SJCRH30 (cell line): ENCODE data around the gene KRT86. TPM values are rescaled to one million over a fixed set of nuclear protein-coding genes. Genes with fewer than 3 reads are reported as not detected.
"Not testable (repeated sequence)": the region's sequence is repeated elsewhere in the genome, so short reads cannot be mapped to it uniquely, and the experiment has no call there.

Experiments used
- DNase-seq, 2 experiments: peaks; one replicate each; pipeline ENCODE4 v3.0.0-alpha.2; 2015 to 2020
- H3K27ac ChIP-seq: fragments of 250-450 bp; sonication (Bioruptor Pico); 2 replicates; pipeline ENCODE4 v1.5.1; 2020; ENCODE audit warnings: mild to moderate bottlenecking, moderate library complexity
- H3K27me3 ChIP-seq: fragments of 250-450 bp; sonication (Bioruptor Pico); 2 replicates; pipeline ENCODE4 v1.5.1; 2020; ENCODE audit warnings: mild to moderate bottlenecking, moderate library complexity
- H3K36me3 ChIP-seq: fragments of 250-450 bp; sonication (Bioruptor Pico); 2 replicates; pipeline ENCODE4 v1.5.1; 2020; ENCODE audit warnings: mild to moderate bottlenecking, moderate library complexity
- H3K4me1 ChIP-seq: fragments of 250-450 bp; sonication (Bioruptor Pico); 2 replicates; pipeline ENCODE4 v1.5.1; 2020; ENCODE audit warnings: mild to moderate bottlenecking, moderate library complexity
- H3K4me3 ChIP-seq: fragments of 250-450 bp; sonication (Bioruptor Pico); 2 replicates; pipeline ENCODE4 v1.5.1; 2020; ENCODE audit warnings: mild to moderate bottlenecking, moderate library complexity
- H3K9me3 ChIP-seq: fragments of 250-450 bp; sonication (Bioruptor Pico); replicated peaks from 2 replicates; pipeline ENCODE4 v1.5.1; 2020; ENCODE audit warnings: mild to moderate bottlenecking, moderate library complexity
- total RNA-seq: library from RNA; depleted of rRNA; stranded (reverse); fragments of >200 nt; shearing (Covaris generic); gene quantifications from 2 replicates; pipeline ENCODE4 v1.2.3, GENCODE V29; 2014

Gene KRT86
- total RNA-seq, 1 experiment from 2014 or later, result 0.30 TPM

- no peaks in the 10 kb centered on the region for H3K27me3 ChIP-seq
- H3K27ac ChIP-seq, result no peak overlapping the region
- no peaks in the 10 kb centered on the region for H3K9me3 ChIP-seq
- H3K4me3 ChIP-seq, result no peak overlapping the region
- DNase-seq, result no peak
- H3K36me3 ChIP-seq, result no peaks in the 10 kb centered on the region
- no peaks in the 10 kb centered on the region for H3K4me1 ChIP-seq
Measured at GRCh38 chr12:52253391-52254179, 20.9 kb upstream of the KRT86 start.

GRCh38 chr12:52254180-52254964, 20.1 kb upstream of the KRT86 start:
- Histone ChIP-seq H3K27me3 (no peaks in the 10 kb centered on the region), H3K4me1 (no peaks in the 10 kb centered on the region), H3K9me3 (no peaks in the 10 kb centered on the region), H3K36me3 (no peaks in the 10 kb centered on the region), H3K27ac (no peak overlapping the region), H3K4me3 (no peak overlapping the region)
- DNase-seq, result no peak

DNA sequence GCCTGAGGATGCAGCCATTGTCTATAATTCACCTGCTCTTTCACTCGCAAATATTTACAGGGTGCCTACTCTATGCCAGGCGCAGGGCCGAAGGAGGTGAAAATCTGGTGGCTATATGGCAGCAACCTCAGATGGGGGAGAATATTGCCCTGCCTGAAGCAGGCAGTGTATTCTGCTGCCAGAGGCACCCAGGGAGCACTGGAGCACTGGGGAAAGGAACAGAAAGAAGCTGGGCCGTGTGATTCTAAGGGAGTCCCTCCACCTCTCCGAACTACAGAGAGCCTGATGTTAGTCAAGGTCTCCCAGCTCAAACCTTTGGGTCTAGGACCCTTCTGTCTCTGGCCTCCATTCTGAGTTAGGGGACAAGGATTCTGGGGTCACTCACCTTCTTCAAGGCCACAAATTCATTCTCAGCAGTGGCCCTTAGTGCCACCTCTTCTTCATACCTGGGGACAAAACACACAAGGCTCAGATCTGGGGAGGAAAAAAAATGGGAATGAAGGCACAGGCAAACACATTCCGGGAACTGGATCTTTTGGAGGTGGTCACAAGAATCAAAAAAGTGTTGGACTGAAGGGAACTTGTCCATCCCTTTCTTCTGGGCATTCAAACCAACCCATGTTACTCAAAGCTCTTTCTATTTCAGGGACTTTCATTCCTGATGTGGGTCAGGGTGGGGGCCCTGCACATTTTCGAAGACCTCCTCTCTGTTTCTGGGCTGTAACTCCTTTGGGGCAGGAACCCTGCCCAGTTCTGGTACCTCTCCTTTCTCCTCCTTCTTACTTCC, 19.3 kb upstream of the KRT86 start:
- Histone ChIP-seq H3K4me3 (no peak overlapping the region), H3K4me1 (peaks cover 3% of the 10 kb centered on the region), H3K27me3 (no peaks in the 10 kb centered on the region), H3K9me3 (no peaks in the 10 kb centered on the region; the same call in 1 of the 2 replicates), H3K36me3 (no peaks in the 10 kb centered on the region), H3K27ac (no peak overlapping the region)
- DNase-seq, result no peak

- Histone ChIP-seq H3K27me3 (no peaks in the 10 kb centered on the region), H3K36me3 (no peaks in the 10 kb centered on the region), H3K27ac (no peak overlapping the region), H3K9me3 (no peaks in the 10 kb centered on the region; the same call in 1 of the 2 replicates), H3K4me1 (peaks cover 12% of the 10 kb centered on the region), H3K4me3 (no peak overlapping the region)
- no peak for DNase-seq
Measured at GRCh38 chr12:52255926-52256583, 18.4 kb upstream of the KRT86 start.

GRCh38 chr12:52256584-52256935, 17.9 kb upstream of the KRT86 start:
- Histone ChIP-seq H3K27ac (no peak overlapping the region), H3K4me1 (peaks cover 17% of the 10 kb centered on the region), H3K36me3 (no peaks in the 10 kb centered on the region), H3K4me3 (no peak overlapping the region), H3K27me3 (no peaks in the 10 kb centered on the region), H3K9me3 (no peaks in the 10 kb centered on the region; the same call in 1 of the 2 replicates)
- no peak for DNase-seq

DNA sequence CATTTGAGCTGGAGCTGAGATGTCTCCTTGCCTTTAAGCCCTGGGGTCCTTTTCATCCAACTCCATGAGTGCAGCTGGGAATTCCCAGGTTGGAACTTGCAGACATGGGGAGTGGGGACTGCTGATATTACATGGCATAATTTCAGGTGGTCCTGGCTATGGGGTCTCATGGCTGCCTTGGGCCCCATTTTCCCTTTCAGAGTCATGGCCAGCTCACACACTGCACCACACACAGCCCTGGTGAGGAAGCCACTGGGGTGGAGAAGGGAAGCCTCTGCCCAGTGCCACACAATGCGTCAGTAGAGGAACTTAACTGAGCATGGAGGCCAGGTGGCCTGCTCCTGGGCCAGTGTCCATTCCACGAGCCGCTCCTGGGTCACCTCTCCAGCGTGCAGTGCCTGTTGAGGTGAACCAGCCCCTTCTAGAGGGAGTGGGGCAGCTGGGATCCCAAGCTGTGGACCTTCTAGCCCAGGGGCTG, 17.3 kb upstream of the KRT86 start:
- Histone ChIP-seq H3K4me3 (no peak overlapping the region), H3K27me3 (no peaks in the 10 kb centered on the region), H3K27ac (no peak overlapping the region)

GRCh38 chr12:52257922-52258321, 16.5 kb upstream of the KRT86 start:
- H3K27me3 ChIP-seq, H3K36me3 ChIP-seq, H3K4me3 ChIP-seq, DNase-seq, H3K9me3 ChIP-seq, H3K27ac ChIP-seq: not testable (repeated sequence)
- H3K4me1 ChIP-seq, result peaks cover 17% of the 10 kb centered on the region

More for the DNA sequence above, 17.3 kb upstream of the KRT86 start:
- Histone ChIP-seq H3K4me1 (peaks cover 17% of the 10 kb centered on the region), H3K36me3 (no peaks in the 10 kb centered on the region), H3K9me3 (no peaks in the 10 kb centered on the region; the same call in 1 of the 2 replicates)
- DNase-seq, result no peak

GRCh38 chr12:52258335-52258901, 16.0 kb upstream of the KRT86 start:
- no peak overlapping the region for H3K27ac ChIP-seq
- H3K9me3 ChIP-seq, result no peaks in the 10 kb centered on the region; the same call in 1 of the 2 replicates
- H3K4me1 ChIP-seq, result peaks cover 17% of the 10 kb centered on the region
- no peaks in the 10 kb centered on the region for H3K36me3 ChIP-seq
- no peak overlapping the region for H3K4me3 ChIP-seq
- H3K27me3 ChIP-seq, result no peaks in the 10 kb centered on the region
- DNase-seq, result no peak

DNA sequence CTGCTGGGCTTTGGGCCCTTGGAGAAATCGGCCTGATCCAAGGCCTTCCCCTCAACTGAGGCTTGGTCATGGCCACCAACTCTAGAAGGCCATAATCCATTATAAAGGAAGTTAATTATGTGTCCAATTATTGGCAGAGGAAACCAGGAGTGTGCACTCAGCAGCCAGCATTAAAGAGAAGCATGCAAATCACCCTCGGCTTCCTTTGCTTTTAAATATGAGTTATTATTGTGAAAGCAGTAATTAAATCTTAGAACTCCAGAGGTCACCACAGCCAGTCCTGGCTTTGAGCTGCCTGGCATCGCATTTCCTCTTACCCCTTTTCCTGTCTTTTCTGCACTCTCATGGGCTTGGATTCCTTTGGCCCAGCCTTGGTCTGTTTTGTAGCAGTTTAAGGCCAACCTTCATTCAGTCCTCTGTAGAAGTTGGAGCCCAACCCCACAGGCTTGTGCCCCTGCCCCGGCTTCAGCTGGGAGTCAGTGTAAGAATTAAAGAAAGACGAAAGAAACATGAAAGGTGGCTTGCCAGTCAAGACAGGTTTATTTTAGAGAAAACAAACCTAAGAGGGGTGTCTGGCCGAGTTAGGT, 14.7 kb upstream of the KRT86 start:
- peaks cover 22% of the 10 kb centered on the region for H3K4me1 ChIP-seq
- no peaks in the 10 kb centered on the region for H3K36me3 ChIP-seq
- no peaks in the 10 kb centered on the region for H3K27me3 ChIP-seq
- H3K4me3 ChIP-seq, result no peak overlapping the region
- no peak overlapping the region for H3K27ac ChIP-seq
- no peak for DNase-seq
- H3K9me3 ChIP-seq, result no peaks in the 10 kb centered on the region; the same call in 1 of the 2 replicates

GRCh38 chr12:52260361-52261207, 13.9 kb upstream of the KRT86 start:
- Histone ChIP-seq H3K9me3 (no peaks in the 10 kb centered on the region; the same call in 1 of the 2 replicates), H3K4me1 (peaks cover 23% of the 10 kb centered on the region), H3K27me3 (no peaks in the 10 kb centered on the region), H3K36me3 (no peaks in the 10 kb centered on the region), H3K27ac (peak overlapping the region; percentile 12; the same call in 1 of the 2 replicates), H3K4me3 (no peak overlapping the region)
- DNase-seq, result peak; percentile 65 to 83

DNA sequence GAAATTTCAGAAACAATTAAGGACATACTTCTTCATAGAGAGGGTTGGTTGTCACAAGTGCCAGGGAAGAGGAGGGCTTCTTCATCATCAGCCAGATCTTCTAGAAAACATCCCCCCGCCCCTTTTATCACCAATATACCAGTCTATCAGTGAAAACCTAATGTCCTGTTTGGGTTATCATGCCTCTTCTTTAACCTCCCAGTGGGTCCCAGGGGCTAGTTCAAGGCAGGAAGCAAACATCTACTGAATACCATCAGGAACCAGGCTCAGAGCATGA, 13.3 kb upstream of the KRT86 start:
- Histone ChIP-seq H3K27me3 (no peaks in the 10 kb centered on the region), H3K9me3 (no peaks in the 10 kb centered on the region; the same call in 1 of the 2 replicates), H3K4me1 (peaks cover 23% of the 10 kb centered on the region), H3K27ac (no peak overlapping the region), H3K4me3 (no peak overlapping the region), H3K36me3 (no peaks in the 10 kb centered on the region)
- DNase-seq, result no peak

- H3K27me3 ChIP-seq, result no peaks in the 10 kb centered on the region
- no peak for DNase-seq
- H3K36me3 ChIP-seq, result no peaks in the 10 kb centered on the region
- no peak overlapping the region for H3K4me3 ChIP-seq
- peaks cover 23% of the 10 kb centered on the region for H3K4me1 ChIP-seq
- no peaks in the 10 kb centered on the region; the same call in 1 of the 2 replicates for H3K9me3 ChIP-seq
- H3K27ac ChIP-seq, result no peak overlapping the region
Measured at GRCh38 chr12:52262286-52262685, 12.2 kb upstream of the KRT86 start.

- Histone ChIP-seq H3K4me3 (no peak overlapping the region), H3K27ac (no peak overlapping the region), H3K4me1 (peaks cover 23% of the 10 kb centered on the region), H3K36me3 (no peaks in the 10 kb centered on the region), H3K27me3 (no peaks in the 10 kb centered on the region), H3K9me3 (no peaks in the 10 kb centered on the region; the same call in 1 of the 2 replicates)
- no peak for DNase-seq
Measured at GRCh38 chr12:52263761-52264434, 10.5 kb upstream of the KRT86 start.
